OCI-LY3 (cell line): ENCODE data around the gene DSCAM.

Experiments
- CTCF ChIP-seq: fragments of 200-600, 300-600 bp; sonication (generic); IDR thresholded peaks from 2 replicates; pipeline ENCODE4 v1.5.1; 2014; ENCODE audit warnings: antibody characterized with exemption, low read length, low read depth
- EZH2phosphoT487 ChIP-seq: fragments of 200-600 bp; shearing (Covaris generic); IDR thresholded peaks from 2 replicates; pipeline ENCODE4 v1.6.1; 2018; ENCODE audit warnings: antibody characterized with exemption, mixed run types, low read depth

GRCh38 chr21:40840401-40841125 is 6.4 kb downstream of the DSCAM start:
- TF ChIP-seq CTCF = no peak
- no peak for TF ChIP-seq EZH2phosphoT487
